HG03139 (cell line): ENCODE measurements around the gene SLC39A11.

Experiments used
- ATAC-seq: cut with Tn5 transposase; IDR thresholded peaks from one replicate; pipeline ENCODE4 v1.9.1; 2021; ENCODE audit not compliant: unreplicated experiment

The SLC39A11 gene

DNA sequence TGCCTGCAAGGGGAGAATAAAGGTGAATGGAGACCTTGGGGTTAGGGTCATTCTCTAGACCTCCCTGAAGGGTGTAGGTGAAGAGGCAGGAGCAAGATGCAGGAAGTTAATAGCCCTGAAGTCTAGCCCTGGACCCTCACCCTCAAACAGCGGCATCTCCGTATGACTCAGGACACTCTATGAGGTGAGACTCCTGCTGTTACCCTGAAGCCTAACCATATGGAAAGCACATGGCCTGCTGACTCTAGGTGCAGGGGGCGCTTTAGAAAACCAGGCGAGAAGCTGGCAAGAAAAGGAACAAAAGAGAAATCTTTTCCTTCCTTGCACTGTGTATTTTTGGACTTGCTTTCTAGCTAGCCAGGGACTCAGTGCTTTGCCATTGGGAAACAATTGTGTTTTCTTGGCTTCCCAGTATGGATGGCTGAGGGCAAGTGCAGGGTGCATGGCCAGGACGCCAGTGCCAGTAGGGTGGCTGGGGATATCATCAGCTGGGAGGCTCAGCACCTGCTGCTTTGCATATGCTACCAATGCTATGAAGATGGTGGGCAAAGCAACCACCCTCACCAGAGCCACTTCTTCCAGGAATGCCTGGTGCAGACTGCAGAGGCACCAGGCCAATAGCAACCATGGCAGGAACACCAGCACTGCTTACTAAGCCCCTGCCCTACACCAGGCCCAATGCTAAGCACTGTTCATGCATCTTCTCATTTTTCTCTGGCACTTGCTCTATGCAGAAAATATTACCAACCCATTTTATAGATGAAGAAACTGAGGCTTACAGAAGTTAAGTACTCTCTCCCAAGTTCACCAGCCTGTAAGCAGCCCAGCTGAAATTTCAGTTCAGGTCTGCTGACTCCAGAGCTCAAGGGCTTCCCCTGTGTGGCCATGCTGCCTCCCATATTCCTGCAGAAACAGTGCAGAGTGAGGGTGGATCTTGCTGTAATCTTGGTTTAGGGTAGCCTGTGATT lies 425.1 kb downstream of the SLC39A11 start:
- ATAC-seq = no peak

DNA sequence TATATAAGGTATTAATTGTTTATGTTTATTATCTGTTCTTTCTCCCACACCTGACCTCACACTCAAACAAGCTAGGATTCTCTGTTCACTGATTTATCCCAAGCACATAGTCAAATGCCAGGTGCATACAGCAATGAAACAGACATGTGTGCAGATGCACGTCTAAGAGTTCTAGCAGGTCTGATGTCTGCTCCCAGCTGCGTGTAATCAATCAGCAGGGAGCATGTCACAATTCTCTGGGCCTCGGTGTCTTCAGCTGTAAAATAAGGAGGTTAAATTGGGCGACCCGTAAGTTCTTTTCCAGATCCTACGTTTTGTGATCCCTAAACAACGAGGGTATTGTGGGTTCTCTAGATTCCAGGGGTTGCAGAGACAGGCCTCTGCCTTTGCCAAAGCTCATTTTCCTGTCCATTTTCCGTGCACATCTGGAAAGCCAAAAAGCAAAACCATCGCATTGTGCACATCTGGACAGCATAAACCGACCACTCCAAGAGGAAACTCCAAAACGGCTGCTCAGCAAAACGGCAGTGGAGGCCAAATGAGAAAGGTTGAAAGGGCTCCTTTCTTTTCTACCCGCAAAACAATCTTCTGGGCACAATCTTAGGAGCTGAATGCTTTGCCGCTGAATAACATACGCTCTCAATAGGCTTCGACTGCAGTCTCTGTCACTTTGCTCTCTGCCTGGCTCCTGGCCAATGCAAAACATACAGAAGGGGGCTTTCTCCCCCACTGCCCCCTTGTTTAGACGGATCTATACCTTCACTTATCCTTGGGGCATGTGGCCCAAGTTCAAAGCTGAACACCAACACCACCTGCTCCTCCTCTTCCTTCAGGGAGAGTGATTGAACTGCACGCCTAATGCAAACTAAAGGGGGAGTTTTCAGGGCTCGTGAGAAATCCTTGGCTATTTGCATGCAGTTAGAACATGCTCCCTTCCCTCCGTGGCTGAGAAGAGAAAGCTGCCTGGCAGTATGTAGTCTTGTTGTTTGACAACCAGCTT lies 426.3 kb downstream of the SLC39A11 start:
- ATAC-seq = no peak

DNA sequence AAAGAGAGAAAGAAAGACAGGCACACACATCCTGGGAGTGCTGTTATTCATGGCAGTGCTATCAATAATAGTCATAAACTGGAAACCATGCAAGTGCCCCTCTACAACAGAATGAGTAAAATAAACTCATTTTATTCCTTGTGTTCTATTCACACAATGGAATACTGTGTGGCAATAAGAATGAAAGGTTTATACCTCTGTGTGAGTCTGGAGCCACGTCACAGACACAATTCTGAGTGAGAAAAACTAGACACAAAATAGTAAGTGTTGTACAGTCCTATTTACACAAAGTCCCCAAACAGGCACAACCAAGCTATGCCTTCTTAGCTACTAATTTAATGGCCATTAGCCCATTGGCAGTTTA lies 429.7 kb downstream of the SLC39A11 start:
- ATAC-seq = no peak

DNA sequence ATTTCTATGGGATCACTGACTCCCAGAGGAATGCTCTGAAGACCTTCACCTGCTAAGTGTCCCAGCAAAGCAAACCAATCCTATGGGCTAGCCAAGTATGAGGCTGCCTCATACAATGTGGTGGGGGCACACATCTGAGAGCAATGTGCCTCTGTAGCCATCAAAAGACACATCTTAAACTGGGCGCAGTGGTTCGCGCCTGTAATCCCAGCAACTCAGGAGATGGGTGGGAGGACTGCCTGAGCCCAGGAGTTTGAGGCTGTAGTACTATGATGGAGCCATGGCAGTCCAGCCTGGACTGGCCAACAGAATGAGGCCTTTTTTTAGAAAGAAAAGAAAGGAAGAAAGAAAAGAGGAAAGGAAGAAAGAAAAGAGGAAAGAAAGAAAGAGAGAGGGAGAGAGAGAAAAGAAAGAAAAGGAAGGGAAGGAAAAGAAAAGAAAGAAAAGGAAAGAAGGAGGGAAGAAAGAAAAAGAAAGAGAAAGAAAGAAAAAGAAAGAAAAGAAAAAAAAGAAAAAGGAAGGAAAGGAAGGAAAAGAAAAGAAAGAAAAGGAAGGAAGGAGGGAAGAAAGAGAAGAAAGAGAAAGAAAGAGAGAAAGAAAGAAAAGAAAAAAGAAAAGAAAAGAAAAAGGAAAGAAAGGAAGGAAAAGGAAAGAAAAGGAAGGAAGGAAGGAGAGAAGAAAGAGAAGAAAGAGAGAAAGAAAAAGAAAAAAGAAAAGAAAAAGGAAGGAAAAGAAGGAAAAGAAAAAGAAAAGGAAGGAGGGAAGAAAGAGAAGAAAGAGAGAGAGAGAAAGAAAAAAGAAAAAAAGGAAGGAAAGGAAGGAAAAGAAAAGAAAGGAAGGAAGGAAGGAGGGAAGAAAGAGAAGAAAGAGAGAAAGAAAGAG lies 430.3 kb downstream of the SLC39A11 start:
- no peak for ATAC-seq

DNA sequence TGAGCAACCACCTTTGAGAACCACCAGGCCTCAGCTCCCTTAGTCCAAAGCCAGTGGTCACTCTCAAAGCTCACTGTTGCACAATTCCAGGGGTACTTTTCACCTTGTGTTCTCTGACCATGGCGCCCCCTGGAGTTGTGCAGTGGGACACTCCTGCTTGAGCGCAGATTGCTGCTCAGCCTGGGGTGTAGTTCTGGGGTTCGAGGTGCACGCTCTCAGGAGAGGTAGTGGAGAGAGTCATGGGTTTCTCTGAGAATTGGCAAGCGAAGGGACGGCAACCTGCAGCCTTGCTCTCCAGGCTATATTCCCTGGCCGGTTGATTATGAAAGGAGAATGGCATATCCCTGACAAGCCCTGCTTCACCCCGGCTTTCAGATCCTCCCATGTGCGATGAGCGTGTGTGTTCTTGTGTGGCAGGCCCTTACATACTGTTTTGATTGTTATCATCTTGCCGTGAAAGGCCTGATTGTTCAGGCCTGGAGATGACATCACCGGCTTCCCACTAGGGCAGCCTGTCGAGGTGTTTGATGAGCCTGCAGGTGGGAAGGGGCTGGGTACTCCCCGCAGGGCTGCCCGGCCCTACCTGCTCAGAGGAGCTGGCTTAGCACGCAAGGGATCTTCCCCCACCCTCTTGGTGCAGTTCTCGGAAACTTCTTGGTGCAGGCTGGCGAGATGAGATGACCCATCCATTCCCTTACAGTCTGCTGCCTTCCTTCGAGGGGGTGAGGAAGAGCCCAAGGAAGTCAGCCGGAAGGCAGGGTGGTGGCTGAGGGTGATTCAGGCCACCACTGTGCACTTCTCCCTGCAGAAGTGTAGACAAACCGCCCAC lies 431.2 kb downstream of the SLC39A11 start:
- no peak for ATAC-seq

DNA sequence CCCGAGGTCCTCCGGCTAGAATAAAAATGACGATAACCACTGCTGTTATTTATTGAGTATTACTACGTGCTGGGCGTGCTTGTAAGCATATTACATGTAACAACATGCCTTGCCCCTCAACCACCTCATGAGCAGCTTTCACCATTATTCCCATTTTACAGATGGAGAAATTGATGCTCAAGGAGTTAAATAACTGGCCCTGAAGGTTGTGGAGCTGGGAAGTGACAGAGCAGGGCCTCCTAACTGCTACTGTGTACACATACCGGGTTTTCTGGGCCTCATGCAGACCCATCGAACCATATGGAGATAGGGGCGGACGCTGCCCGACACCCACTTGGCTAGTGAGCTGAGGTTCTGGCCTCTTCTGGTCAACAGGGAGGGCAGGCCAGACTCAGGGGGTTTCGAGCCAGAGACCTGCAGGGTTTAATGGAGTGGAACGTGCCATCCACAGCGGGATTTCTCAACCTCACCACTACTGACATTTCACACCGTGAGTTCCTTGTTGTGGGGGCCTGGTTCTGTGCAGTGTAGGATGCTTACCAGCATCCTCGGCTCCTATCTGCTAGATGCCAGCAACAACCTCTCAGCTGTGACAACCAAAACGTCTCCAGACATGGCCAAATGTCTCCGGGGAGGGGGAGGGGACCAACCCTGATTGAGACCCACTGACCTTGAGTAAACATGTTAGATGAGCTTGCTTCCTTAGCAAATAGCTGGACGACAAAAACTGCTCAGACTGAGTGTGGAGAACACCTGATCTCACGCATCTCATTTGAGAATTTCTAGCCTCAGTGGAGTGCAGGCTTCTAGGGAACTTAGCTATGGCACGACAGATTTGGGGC lies 432.0 kb downstream of the SLC39A11 start:
- no peak for ATAC-seq

DNA sequence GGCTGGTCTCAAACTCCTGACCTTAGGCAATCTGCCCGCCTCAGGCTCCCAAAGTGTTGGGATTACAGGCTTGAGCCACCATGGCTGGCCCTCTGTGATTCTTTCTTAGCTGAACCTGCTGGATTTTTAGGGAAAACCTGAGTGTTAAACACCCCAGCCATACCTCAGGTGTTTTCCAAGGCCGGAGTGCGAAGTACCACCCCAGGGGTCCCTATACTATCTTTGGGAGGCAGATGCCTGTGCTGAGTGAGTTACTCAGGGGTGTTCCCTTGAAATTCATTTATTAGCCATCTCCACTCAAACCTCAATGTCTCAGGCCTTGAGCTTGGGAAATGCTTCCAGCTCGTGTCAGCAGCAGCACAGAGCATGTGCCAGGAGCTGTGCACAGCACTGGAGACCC lies 432.7 kb downstream of the SLC39A11 start:
- ATAC-seq = no peak

DNA sequence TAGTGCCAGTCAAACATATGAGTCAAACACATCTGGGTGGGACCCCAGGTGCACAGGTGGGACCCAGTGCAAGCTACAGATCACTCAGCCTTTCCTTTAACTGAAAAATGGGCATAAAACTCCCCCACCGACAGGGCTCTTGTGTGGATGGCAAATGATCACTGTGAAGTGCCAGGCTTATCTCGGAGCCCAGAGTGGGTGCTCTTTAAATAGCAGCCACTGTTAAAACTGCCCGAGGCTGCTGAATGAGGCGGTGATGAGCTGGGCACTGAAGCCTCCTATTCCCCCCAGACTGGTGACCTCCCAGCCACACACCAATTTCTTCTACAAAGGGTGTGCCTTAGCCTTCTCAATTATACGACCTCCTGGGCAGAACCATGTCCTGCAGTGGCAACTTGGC lies 433.8 kb downstream of the SLC39A11 start:
- no peak for ATAC-seq

DNA sequence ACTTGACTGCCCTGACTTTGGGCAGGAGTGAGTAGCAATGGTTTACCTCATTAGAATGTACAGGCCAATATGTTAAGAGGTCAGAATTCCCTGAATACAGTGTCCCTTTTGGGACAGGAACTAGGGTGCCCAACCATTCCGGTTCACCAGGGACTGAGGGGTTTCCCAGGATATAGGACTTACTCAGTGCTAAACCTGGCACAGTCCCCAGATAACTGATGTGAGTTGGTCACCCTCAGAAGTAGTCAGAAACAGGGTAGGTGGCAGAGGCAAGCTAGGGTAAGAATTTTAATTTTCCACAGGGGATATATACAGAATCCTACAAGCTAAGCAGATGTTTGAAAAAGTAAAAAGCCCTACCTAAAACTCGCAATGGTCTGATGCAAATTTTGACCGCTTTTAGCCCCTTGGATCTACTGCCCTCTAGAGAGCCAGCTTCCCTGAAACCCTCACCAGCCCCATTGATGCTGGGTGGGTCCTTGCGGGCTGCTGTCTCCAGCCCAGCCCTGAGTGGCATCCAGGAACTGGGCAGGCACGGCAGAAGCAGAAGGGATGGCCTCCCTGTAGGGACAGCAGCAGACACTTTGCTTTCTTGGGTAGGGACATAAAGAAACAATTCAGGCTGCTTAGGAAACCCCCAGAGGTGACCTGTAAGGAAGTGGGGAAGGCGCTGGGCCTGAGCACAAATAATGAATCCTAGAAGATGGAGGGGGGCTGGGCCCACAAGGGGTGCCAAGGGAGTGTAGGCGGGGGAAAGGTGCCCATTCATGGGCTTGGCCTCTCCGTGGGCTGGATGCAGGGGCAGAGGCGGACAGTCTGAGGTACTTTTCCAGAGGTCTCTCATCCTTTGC lies 434.8 kb downstream of the SLC39A11 start:
- ATAC-seq = no peak

DNA sequence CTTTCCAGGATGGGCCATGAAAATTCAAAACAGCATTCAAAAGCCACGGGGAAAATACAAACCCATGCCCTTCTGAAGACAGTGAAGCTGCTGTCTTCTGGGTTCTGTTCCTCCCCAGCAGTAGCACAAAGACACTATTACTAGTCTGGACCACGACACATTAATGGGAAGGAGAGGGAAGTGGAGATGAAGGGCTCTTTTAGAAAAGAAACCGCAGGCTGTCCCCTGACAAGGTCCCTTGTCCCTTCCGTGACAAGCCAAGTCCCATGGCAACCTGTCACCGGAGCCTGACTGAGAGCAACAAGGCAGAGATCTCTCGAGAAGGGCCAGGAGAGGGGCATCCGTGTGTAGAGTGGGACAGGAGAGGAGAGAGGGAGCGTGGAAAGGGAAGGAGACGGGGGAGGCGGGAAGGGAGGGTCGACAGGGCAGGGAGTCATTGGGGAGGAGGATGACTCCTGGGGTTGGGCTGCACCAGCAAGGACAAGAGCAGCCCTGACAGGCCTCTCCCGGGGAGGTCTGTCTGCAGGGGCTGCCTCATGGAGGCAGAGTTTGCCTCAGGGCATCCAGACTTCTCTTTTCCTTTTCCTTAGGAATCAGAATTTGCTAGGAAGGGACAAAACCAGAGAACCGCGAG lies 436.2 kb downstream of the SLC39A11 start:
- ATAC-seq = no peak

DNA sequence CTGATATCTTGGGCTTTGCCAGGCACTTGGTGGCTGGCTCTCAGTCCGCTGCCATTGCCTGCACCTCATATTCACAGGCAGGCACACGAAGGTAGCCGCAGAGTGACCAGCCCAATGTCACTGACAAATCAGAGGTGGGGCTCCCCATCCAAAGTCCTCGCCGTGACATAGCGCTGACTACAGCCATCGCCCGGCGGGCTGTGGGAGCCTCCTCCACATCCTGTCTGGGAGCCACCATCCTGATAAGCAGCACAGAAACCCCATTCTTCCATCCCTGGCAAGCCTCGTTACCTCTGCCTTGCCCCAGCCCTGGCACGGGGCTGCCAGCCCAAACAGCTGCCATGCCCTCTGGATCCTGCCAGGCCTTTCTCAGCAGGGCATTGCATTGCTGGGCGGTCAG lies 437.8 kb downstream of the SLC39A11 start:
- ATAC-seq = no peak

DNA sequence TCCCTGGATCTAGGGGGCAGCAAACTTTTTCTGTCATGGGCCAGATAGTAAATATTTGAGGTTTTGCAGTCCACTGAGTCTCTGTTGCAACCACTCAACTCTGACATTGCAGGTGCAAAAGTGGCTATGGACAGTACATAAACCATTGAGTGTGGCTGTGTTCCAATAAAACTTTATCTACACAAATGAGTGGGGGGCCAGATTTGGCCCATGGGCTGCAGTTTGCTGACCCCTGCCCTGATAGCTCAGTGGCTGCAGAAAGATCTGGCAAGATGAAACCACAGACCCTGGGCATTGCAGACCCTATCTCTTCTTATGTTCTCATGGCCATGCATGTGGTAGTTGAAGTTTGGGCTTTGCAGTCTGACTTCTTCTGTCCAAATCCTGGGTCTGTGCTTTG lies 440.5 kb downstream of the SLC39A11 start:
- ATAC-seq = no peak

DNA sequence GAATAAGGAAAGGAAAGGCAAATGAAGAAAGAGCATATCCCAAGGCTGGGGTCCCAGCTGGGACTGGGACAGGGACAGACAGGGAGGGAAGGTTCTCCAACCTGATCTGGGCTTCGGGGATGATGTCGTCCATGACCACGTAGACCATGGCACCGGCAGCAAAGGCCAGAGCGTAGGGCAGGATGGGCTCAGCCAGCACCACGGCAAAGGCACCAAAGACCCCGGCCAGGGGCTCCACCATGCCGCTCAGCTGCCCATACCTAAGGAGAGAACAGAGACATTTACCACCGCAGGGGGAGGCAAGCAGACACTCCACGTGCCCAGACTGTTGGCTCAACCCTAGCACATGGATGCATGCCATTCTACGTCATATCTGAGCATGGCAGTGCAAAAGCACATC lies 443.8 kb downstream of the SLC39A11 start:
- ATAC-seq = no peak

DNA sequence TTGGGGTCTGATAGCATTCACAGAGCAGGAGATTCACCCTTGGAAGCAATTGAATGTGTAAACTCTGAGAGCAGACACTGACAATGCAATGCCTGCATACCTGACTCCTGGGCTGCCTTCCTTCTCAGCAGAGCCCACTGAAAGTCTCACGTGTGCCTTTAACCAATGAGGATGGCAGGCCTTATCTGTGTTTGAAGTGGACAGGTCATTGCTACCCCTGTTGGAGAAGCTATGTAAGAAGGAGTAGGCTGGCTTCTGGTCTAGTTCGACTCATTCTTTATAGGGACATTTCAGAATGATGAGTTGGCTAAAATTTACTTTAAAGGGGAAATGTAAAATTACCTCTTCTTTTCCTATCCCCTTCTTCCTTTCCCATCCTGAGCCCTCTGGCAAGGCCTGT lies 446.3 kb downstream of the SLC39A11 start:
- ATAC-seq = no peak

DNA sequence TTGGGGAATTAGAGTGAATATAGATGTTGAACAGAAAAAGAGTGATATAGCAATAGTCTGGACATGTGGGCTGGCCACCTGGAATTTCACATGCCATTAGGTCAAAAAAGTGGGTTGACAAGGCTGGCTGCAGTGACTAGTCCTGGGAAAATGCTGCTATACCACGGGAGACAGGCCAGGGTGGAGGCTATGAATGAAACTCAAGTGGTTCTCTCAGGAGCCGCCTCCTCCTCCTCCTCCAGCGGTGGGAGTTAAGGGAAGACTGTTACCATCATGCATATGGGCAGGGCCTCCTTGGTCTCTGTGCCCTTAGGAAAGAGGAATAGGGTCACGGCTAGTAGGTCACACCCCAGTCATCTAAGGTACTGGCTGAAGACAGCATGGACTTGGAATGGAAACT lies 448.0 kb downstream of the SLC39A11 start:
- ATAC-seq = no peak

DNA sequence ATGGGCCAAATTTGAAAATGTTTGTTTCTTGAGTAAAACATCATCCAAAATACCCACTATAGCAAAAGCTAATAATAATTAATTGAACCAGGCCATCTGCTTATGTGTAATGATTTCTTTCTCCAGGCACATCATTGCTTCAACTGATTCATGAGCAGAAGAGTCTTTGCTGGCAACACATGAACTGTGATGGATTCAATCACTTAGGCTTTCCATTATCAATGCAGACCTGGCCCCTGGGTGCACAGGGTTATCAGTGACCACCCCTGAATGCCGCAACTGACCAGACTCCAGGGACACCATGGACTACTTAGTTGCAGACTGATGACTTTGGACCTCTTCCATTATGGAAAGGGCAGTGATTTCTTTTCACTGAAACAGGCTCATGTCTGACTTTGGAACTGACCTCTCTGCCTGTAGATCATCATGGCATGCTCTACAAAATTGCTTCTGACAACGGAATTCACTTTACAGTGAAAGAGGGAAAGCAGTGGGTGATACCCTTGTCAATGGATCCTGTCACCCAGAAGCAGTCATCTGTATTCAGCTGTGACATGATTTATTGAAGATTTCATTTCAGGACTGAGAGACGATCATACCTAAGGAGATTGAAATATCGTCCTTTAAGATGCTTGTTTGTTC lies 448.8 kb downstream of the SLC39A11 start:
- no peak for ATAC-seq

DNA sequence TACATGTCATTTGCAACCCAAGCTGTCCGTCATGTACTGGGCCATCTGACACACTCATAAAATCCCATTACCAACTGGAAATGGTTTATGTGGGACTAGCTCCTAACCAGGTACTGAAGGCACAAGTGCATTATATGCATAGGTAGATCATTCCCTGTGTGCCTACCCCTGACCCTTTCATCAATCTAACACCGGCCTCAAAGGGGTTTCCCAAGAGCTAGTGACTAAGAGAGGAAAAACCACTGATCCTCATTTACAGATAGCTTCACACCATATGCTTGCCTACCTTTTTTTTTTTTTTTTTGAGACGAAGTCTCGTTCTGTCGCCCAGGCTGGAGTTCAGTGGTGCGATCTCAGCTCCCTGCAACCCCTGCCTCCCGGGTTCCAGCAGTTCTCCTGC lies 449.8 kb downstream of the SLC39A11 start:
- no peak for ATAC-seq
